Activated CD8-positive, alpha-beta memory T cell treated with anti-CD3 and anti-CD28 coated beads, Interleukin-2, amount 50 U/mL, for 1 hour (primary cell): ENCODE measurements around the gene ARID4B.
"Not testable (repeated sequence)": the region's sequence is repeated elsewhere in the genome, so short reads cannot be mapped to it uniquely, and the experiment has no call there.

Experiments
- DNase-seq: peaks from one replicate; pipeline ENCODE4 v3.0.0-alpha.2; 2020; ENCODE audit errors: extremely low read depth

ARID4B gene

GRCh38 chr1:235327559-235328270 lies at the start of gene ARID4B:
Gene ARID4B (minus strand): TSS chr1:235328179. CDS start chr1:235326919, 1,260 bp downstream.
- no peak for DNase-seq

- no peak for DNase-seq
Observed at GRCh38 chr1:235375919-235376605, 48.1 kb upstream of the ARID4B start.

GRCh38 chr1:235369802-235370201 lies 41.8 kb upstream of the ARID4B start:
- no peak for DNase-seq

GRCh38 chr1:235368428-235368827 lies 40.4 kb upstream of the ARID4B start:
- no peak for DNase-seq

GRCh38 chr1:235367000-235367908 lies 39.3 kb upstream of the ARID4B start, which contains the start of gene TBCE:
Gene TBCE (plus strand): TSS chr1:235367427. CDS start chr1:235380050, 12,623 bp downstream.
- DNase-seq = peak; percentile 23

GRCh38 chr1:235366286-235366685 lies 38.3 kb upstream of the ARID4B start:
- no peak for DNase-seq

- DNase-seq = not testable (repeated sequence)
Observed at GRCh38 chr1:235364189-235364588, 36.2 kb upstream of the ARID4B start.

GRCh38 chr1:235358899-235359298 lies 30.9 kb upstream of the ARID4B start:
- no peak for DNase-seq

GRCh38 chr1:235357485-235358373 lies 29.8 kb upstream of the ARID4B start:
- no peak for DNase-seq

GRCh38 chr1:235351898-235352297 lies 23.9 kb upstream of the ARID4B start:
- no peak for DNase-seq

GRCh38 chr1:235351441-235351840 lies 23.5 kb upstream of the ARID4B start:
- DNase-seq = no peak

GRCh38 chr1:235343726-235344125 lies 15.7 kb upstream of the ARID4B start:
- DNase-seq = no peak

- DNase-seq = no peak
Observed at GRCh38 chr1:235342471-235342870, 14.5 kb upstream of the ARID4B start.

GRCh38 chr1:235342039-235342438 lies 14.1 kb upstream of the ARID4B start:
- DNase-seq = no peak

GRCh38 chr1:235341334-235341733 lies 13.4 kb upstream of the ARID4B start:
- DNase-seq = no peak

GRCh38 chr1:235339746-235340145 lies 11.8 kb upstream of the ARID4B start:
- no peak for DNase-seq

GRCh38 chr1:235336903-235337302 lies 8.9 kb upstream of the ARID4B start:
- DNase-seq = no peak

GRCh38 chr1:235331401-235331800 lies 3.4 kb upstream of the ARID4B start:
- no peak for DNase-seq

GRCh38 chr1:235330918-235331285 lies 2.9 kb upstream of the ARID4B start:
- DNase-seq = no peak

GRCh38 chr1:235329139-235329902 lies 1.3 kb upstream of the ARID4B start:
- no peak for DNase-seq
